ENCODE results near the gene CACNA2D3. TPM values are rescaled to one million over a fixed set of nuclear protein-coding genes. Genes with fewer than 3 reads are reported as not detected.

The CACNA2D3 gene
- total RNA-seq, 1 experiment from 2014 or later, result not detected

DNA sequence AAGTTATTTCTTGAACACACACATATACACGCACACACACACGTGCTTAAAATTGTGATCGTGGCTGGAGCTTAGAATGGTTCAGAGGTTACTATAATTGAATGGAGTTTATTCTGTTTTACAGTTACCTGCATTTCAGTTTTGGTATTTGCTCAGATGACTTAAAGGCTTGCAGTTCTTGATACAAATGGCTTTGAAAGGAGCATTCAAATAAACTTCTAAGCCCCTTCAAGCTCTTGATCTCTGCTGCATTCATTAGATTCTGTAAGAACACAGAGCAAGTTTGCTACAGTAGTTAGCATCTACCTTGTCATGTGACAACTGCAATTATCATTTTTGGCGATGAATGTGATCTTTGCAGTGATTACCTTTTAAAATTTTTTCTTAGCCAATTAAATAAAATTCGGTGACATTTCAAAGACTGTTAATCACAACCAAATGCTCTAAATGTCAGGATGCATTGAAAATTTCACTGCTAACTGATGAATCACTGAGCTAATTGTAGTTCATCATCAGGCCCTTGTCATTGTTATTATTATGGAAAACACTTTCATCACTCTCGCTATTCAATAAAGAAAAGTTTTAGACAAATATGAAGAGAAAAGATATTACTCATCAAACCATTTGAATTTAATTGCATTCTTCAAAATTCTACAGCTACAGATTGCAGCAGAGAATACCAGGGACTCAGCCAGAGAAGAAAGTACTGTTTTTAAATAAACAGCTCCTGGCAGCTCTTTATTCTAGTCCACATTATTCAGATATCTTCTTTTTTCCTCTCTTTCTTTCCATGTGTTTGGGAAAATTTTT, 509.4 kb downstream of the CACNA2D3 start:
- Histone ChIP-seq H2AFZ (ENCODE audit: low read length) (no peak overlapping the region), H3K4me3 (ENCODE audit: low read length) (no peak overlapping the region), H3K79me2 (ENCODE audit: low read length) (no peaks in the 10 kb centered on the region), H4K20me1 (ENCODE audit: low read length) (no peaks in the 10 kb centered on the region), H3K36me3 (ENCODE audit: low read depth, low read length) (no peaks in the 10 kb centered on the region), H3K4me1 (ENCODE audit: insufficient read depth, low read length) (no peaks in the 10 kb centered on the region), H3K9ac (ENCODE audit: low read length) (no peak overlapping the region), H3K4me2 (ENCODE audit: low read length) (no peak overlapping the region), H3F3A (ENCODE audit: low read length, unreplicated experiment) (no peaks in the 10 kb centered on the region), H3K27me3 (ENCODE audit: low read length) (peaks cover 24% of the 10 kb centered on the region), H3K9me3 (ENCODE audit: low read length) (no peaks in the 10 kb centered on the region), H3K9me2 (replicated peaks; ENCODE audit: low read length) (no peaks in the 10 kb centered on the region), H3K27ac (ENCODE audit: low read length) (no peak overlapping the region)
- TF ChIP-seq EZH2phosphoT487 (IDR thresholded peaks at IDR 0.05; ENCODE audit: borderline replicate concordance, low read length), result no peak
- TF ChIP-seq, protein P1, sequence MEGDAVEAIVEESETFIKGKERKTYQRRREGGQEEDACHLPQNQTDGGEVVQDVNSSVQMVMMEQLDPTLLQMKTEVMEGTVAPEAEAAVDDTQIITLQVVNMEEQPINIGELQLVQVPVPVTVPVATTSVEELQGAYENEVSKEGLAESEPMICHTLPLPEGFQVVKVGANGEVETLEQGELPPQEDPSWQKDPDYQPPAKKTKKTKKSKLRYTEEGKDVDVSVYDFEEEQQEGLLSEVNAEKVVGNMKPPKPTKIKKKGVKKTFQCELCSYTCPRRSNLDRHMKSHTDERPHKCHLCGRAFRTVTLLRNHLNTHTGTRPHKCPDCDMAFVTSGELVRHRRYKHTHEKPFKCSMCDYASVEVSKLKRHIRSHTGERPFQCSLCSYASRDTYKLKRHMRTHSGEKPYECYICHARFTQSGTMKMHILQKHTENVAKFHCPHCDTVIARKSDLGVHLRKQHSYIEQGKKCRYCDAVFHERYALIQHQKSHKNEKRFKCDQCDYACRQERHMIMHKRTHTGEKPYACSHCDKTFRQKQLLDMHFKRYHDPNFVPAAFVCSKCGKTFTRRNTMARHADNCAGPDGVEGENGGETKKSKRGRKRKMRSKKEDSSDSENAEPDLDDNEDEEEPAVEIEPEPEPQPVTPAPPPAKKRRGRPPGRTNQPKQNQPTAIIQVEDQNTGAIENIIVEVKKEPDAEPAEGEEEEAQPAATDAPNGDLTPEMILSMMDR (conservative IDR thresholded peaks at IDR 0.05; ENCODE audit: low read depth, low read length), result no peak
- no peak for TF ChIP-seq EZH2 (IDR thresholded peaks at IDR 0.05; ENCODE audit: low read length, unreplicated experiment)
- CTCF ChIA-PET, result no interaction called here
- no TSS peak for BruUV-seq (replicated peaks)
- intact Hi-C loops (cut with micrococcal nuclease), result no loop called here
- POLR2A ChIA-PET (ENCODE audit: unreplicated experiment), result no interaction called here
- ATAC-seq, result no peak
- no peak for DNase-seq

DNA sequence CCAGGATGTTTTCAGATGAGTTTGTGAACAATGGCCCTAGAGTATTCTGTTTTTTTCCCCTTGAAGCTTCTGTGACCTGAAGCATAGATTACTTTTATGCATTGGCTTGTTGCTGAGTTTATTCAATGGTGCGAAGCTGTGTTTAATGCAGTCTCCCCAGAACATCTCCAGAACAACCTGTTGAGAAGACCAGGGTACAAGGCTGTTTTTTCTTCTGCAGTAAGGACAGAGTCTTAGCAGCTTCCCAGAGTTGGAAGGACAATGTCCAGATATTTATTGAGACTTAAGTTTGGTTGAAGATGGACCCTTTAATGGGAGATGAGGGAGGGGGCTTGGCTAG, 509.9 kb downstream of the CACNA2D3 start:
- Histone ChIP-seq H3K36me3 (ENCODE audit: low read depth, low read length) (no peaks in the 10 kb centered on the region), H4K20me1 (ENCODE audit: low read length) (no peaks in the 10 kb centered on the region), H3F3A (ENCODE audit: low read length, unreplicated experiment) (no peaks in the 10 kb centered on the region), H3K9me3 (ENCODE audit: low read length) (no peaks in the 10 kb centered on the region), H3K79me2 (ENCODE audit: low read length) (no peaks in the 10 kb centered on the region), H3K27me3 (ENCODE audit: low read length) (peaks cover 24% of the 10 kb centered on the region), H3K4me3 (ENCODE audit: low read length) (no peak overlapping the region), H3K9ac (ENCODE audit: low read length) (no peak overlapping the region), H3K4me1 (ENCODE audit: insufficient read depth, low read length) (no peaks in the 10 kb centered on the region), H3K4me2 (ENCODE audit: low read length) (no peak overlapping the region), H2AFZ (ENCODE audit: low read length) (no peak overlapping the region), H3K9me2 (replicated peaks; ENCODE audit: low read length) (no peaks in the 10 kb centered on the region), H3K27ac (ENCODE audit: low read length) (no peak overlapping the region)
- intact Hi-C loops (cut with micrococcal nuclease), result no loop called here
- TF ChIP-seq, protein P1 (conservative IDR thresholded peaks at IDR 0.05; ENCODE audit: low read depth, low read length), result no peak
- no peak for TF ChIP-seq EZH2phosphoT487 (IDR thresholded peaks at IDR 0.05; ENCODE audit: borderline replicate concordance, low read length)
- no peak for TF ChIP-seq EZH2 (IDR thresholded peaks at IDR 0.05; ENCODE audit: low read length, unreplicated experiment)
- no TSS peak for BruUV-seq (replicated peaks)
- POLR2A ChIA-PET (ENCODE audit: unreplicated experiment), result no interaction called here
- CTCF ChIA-PET, result no interaction called here
- no peak for ATAC-seq
- no peak for DNase-seq

DNA sequence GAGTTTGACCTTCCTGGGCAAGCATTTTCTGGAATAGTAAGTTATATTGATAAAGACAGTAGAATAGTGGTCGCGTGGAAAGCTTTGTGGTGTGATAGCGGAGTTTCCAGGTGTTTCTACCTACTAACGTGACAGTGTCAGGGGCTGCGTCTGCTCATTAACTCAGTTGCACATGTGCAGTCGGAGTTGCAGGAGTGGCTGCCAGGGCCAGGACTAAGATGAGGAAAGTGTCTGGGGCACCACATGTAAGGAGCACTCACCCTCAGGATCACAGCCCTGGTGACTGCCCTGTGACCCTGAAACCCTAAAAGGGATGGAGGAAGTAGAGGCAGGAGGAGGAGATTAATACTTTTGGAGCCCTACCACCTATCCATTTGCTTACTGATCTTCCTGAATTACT, 510.5 kb downstream of the CACNA2D3 start:
- Histone ChIP-seq H3K4me3 (ENCODE audit: low read length) (no peak overlapping the region), H3K4me1 (ENCODE audit: insufficient read depth, low read length) (no peaks in the 10 kb centered on the region), H3K9me3 (ENCODE audit: low read length) (no peaks in the 10 kb centered on the region), H3K36me3 (ENCODE audit: low read depth, low read length) (no peaks in the 10 kb centered on the region), H3K27ac (ENCODE audit: low read length) (no peak overlapping the region), H3K79me2 (ENCODE audit: low read length) (no peaks in the 10 kb centered on the region), H3K4me2 (ENCODE audit: low read length) (no peak overlapping the region), H3K9me2 (replicated peaks; ENCODE audit: low read length) (no peaks in the 10 kb centered on the region), H4K20me1 (ENCODE audit: low read length) (no peaks in the 10 kb centered on the region), H3K9ac (ENCODE audit: low read length) (no peak overlapping the region), H3F3A (ENCODE audit: low read length, unreplicated experiment) (no peaks in the 10 kb centered on the region), H3K27me3 (ENCODE audit: low read length) (peaks cover 24% of the 10 kb centered on the region), H2AFZ (ENCODE audit: low read length) (no peak overlapping the region)
- no TSS peak for BruUV-seq (replicated peaks)
- DNase-seq, result no peak
- ChIA-PET POLR2A (ENCODE audit: unreplicated experiment) (no interaction called here), CTCF (no interaction called here)
- intact Hi-C loops (cut with micrococcal nuclease), result no loop called here
- no peak for ATAC-seq
- TF ChIP-seq EZH2 (IDR thresholded peaks at IDR 0.05; ENCODE audit: low read length, unreplicated experiment) (no peak), EZH2phosphoT487 (IDR thresholded peaks at IDR 0.05; ENCODE audit: borderline replicate concordance, low read length) (no peak)
- TF ChIP-seq, protein P1 (conservative IDR thresholded peaks at IDR 0.05; ENCODE audit: low read depth, low read length), result no peak
